Lower leg skin (tissue), 3 donors: ENCODE data around the gene SMIM20.

ENCODE experiments used
- CTCF ChIP-seq, 3 donors: fragments of 450-650 bp; IDR thresholded peaks; one replicate each; pipeline ENCODE4 v1.5.1; 2016; ENCODE audit warnings: antibody characterized with exemption in 3 of 3, mild to moderate bottlenecking in 3 of 3, moderate library complexity in 2 of 3
- POLR2A ChIP-seq, 2 donors: fragments of 450-650 bp; IDR thresholded peaks; one replicate each; pipeline ENCODE4 v1.6.1; 2016 to 2017; ENCODE audit warnings: antibody characterized with exemption in 2 of 2, mild to moderate bottlenecking in 1 of 2, moderate library complexity in 1 of 2

DNA sequence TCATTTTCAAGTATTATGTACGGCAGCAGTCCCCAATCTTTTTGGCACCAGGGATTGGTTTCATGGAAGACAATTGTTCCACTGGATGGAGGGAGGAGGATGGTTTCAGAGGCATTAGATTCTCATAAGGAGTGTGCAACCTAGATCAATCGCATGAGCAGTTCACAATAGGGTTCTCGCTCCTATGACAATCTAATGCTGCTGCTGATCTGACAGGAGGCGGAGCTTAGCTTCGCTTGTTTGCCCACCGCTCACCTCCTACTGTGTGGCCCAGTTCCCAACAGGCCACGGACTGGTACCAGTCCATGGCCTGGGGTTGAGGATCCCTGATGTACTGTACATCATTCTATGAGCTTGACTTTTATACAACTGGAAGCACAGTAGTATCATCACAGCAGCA lies 48.4 kb downstream of the SMIM20 start:
- TF ChIP-seq CTCF (IDR thresholded peaks at IDR 0.05): no peak
- no peak for TF ChIP-seq POLR2A (IDR thresholded peaks at IDR 0.05)
